Suprapubic skin (tissue), 4 donors: ENCODE data around the gene FCHSD1. TPM values are rescaled to one million over a fixed set of nuclear protein-coding genes. Genes with fewer than 3 reads are reported as not detected.

ENCODE experiments used
- DNase-seq, 2 donors: peaks; one replicate each; pipeline ENCODE4 v3.0.0-alpha.2; 2019; ENCODE audit warnings: low spot score in 2 of 2
- H3K27ac ChIP-seq: fragments of 200-600 bp; sonication (generic); one replicate; pipeline ENCODE4 v1.5.1; 2019
- H3K27me3 ChIP-seq: fragments of 200-600 bp; sonication (generic); one replicate; pipeline ENCODE4 v1.5.1; 2019
- H3K36me3 ChIP-seq: fragments of 200-600 bp; sonication (generic); one replicate; pipeline ENCODE4 v1.5.1; 2019
- H3K4me1 ChIP-seq: fragments of 200-600 bp; sonication (generic); one replicate; pipeline ENCODE4 v1.5.1; 2019
- H3K4me3 ChIP-seq: fragments of 200-600 bp; sonication (generic); one replicate; pipeline ENCODE4 v1.5.1; 2019; ENCODE audit warnings: mild to moderate bottlenecking
- H3K9me3 ChIP-seq: fragments of 200-600 bp; sonication (generic); one replicate; pipeline ENCODE4 v1.5.1; 2019
- EP300 ChIP-seq: sonication (generic); formaldehyde crosslinking; IDR thresholded peaks from one replicate; pipeline ENCODE4 v1.6.1; 2017; ENCODE audit warnings: antibody characterized with exemption
- POLR2A ChIP-seq, 2 donors: fragments of 450-650 bp; IDR thresholded peaks; one replicate each; pipeline ENCODE4 v1.6.1; 2017; ENCODE audit warnings: antibody characterized with exemption in 2 of 2, mild to moderate bottlenecking in 2 of 2, moderate library complexity in 2 of 2
- POLR2AphosphoS5 ChIP-seq, 3 donors: sonication (generic); formaldehyde crosslinking; IDR thresholded peaks; one replicate each; pipeline ENCODE4 v1.6.1; 2017; ENCODE audit warnings: antibody characterized with exemption in 3 of 3
- WGBS: methylation state at CpG from one replicate; pipeline ENCODE4 v1.1.5; 2018; 5-methylcytosine and 5-hydroxymethylcytosine counted together
- total RNA-seq, 4 donors: library from RNA; depleted of rRNA; stranded (reverse); fragments of >200 nt; gene quantifications; one replicate each; pipeline ENCODE4 v1.1.0, GENCODE V29; 2016
- TF ChIP-seq, protein P1 (sequence below), 2 donors: fragments of 200-600 bp in 1 of 2; fragments of 450-650 bp in 1 of 2; sonication (generic) in 1 of 2; IDR thresholded peaks; one replicate each; pipeline ENCODE4 v1.5.1; 2016 to 2019; ENCODE audit warnings: antibody characterized with exemption in 2 of 2, mild to moderate bottlenecking in 1 of 2, moderate library complexity in 1 of 2

FCHSD1 gene
- 100 to 1,000 TPM in 2 of 4 donors, 10 to 100 TPM in 2; 40.1 to 117 (median 77.1) TPM for total RNA-seq

DNA sequence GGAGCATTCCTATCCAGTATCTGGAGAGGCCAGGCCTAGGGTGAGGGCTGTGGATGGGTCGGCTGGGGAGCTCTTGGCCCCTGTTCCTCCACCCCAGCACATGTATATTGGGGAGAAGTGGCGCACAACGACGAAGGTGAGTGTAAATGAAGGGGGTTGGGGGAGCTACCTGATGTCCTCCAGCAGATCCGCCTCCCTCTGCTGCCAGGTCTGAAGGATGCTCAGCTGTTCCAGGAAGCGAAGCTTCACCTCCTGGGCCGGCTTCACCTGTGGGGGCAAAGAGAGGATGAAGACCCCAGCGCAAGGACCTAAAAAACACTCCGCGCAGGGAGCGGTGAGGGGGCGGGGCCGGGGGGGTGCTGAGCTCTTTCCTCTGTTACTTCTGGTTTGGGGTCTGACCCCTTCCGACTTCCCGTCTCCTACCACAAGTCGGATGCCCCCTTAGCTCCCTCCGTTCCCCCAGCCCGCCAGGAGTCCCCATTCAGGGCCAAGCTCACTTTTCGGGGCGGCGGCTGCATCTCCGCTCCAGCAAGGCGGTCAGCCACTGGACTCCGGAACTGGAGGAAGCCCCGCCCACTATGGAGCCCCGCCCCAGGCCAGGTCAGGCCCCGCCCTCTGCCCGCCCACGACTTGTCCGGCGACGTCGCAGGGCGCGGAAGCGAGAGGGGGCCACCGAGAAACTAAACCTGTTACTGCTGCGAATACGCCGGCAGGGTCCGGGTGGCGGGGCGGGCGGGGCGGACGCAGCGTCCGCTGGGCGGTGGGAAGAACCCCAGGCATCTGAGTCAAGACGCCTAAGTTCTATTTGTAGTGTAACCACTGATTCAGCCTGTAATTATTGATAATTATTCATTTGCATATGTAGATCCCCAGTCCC lies at the start of gene FCHSD1:
TSS of gene FCHSD1 (minus strand) at position 568 of the 877 bp plus-strand sequence. CDS start at position 518, 50 bp downstream.
- peak; percentile 93 to 96 for DNase-seq
- Histone ChIP-seq H3K4me1 (peaks cover 20% of the 10 kb centered on the region), H3K27me3 (no peaks in the 10 kb centered on the region), H3K36me3 (peaks cover 15% of the 10 kb centered on the region), H3K9me3 (no peaks in the 10 kb centered on the region), H3K27ac (peak within 1 kb of the TSS; percentile 46), H3K4me3 (peak within 1 kb of the TSS; percentile 70)
- TF ChIP-seq EP300 = no peak
- TF ChIP-seq, protein P1, sequence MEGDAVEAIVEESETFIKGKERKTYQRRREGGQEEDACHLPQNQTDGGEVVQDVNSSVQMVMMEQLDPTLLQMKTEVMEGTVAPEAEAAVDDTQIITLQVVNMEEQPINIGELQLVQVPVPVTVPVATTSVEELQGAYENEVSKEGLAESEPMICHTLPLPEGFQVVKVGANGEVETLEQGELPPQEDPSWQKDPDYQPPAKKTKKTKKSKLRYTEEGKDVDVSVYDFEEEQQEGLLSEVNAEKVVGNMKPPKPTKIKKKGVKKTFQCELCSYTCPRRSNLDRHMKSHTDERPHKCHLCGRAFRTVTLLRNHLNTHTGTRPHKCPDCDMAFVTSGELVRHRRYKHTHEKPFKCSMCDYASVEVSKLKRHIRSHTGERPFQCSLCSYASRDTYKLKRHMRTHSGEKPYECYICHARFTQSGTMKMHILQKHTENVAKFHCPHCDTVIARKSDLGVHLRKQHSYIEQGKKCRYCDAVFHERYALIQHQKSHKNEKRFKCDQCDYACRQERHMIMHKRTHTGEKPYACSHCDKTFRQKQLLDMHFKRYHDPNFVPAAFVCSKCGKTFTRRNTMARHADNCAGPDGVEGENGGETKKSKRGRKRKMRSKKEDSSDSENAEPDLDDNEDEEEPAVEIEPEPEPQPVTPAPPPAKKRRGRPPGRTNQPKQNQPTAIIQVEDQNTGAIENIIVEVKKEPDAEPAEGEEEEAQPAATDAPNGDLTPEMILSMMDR (IDR thresholded peaks at IDR 0.05) = peak; percentile 3 to 10
- TF ChIP-seq POLR2A (IDR thresholded peaks at IDR 0.05) = no peak
- no peak for TF ChIP-seq POLR2AphosphoS5 (IDR thresholded peaks at IDR 0.05)
- WGBS = 15% methylated on average over 24 of the region's 50 CpGs

GRCh38 chr5:141697586-141697985 lies 46.4 kb upstream of the FCHSD1 start:
- TF ChIP-seq, protein P1 (IDR thresholded peaks at IDR 0.05) = no peak
- TF ChIP-seq POLR2AphosphoS5 (IDR thresholded peaks at IDR 0.05) = no peak
- TF ChIP-seq EP300 = no peak
- no peak for TF ChIP-seq POLR2A (IDR thresholded peaks at IDR 0.05)
- WGBS = 77% methylated on average over 3 of the region's 3 CpGs
- H3K4me1 ChIP-seq = peaks cover 14% of the 10 kb centered on the region
- DNase-seq = no peak
- H3K27ac ChIP-seq = no peak overlapping the region
- no peaks in the 10 kb centered on the region for H3K36me3 ChIP-seq
- no peaks in the 10 kb centered on the region for H3K9me3 ChIP-seq
- H3K4me3 ChIP-seq = no peak overlapping the region
- peaks cover 36% of the 10 kb centered on the region for H3K27me3 ChIP-seq

- Histone ChIP-seq H3K27me3 (peaks cover 32% of the 10 kb centered on the region), H3K27ac (no peak overlapping the region), H3K4me3 (no peak overlapping the region), H3K4me1 (peaks cover 9% of the 10 kb centered on the region), H3K36me3 (no peaks in the 10 kb centered on the region), H3K9me3 (no peaks in the 10 kb centered on the region)
- WGBS = 80% methylated on average over 2 of the region's 2 CpGs
- DNase-seq = no peak
- TF ChIP-seq POLR2A (IDR thresholded peaks at IDR 0.05) (no peak), EP300 (no peak), POLR2AphosphoS5 (IDR thresholded peaks at IDR 0.05) (no peak)
- TF ChIP-seq, protein P1 (IDR thresholded peaks at IDR 0.05) = no peak
Observed at GRCh38 chr5:141696431-141696830, 45.2 kb upstream of the FCHSD1 start.

- WGBS = 41% methylated on average over 11 of the region's 11 CpGs
- TF ChIP-seq POLR2AphosphoS5 (IDR thresholded peaks at IDR 0.05) = no peak
- TF ChIP-seq, protein P1 (IDR thresholded peaks at IDR 0.05) = no peak
- no peak for TF ChIP-seq POLR2A (IDR thresholded peaks at IDR 0.05)
- no peak for TF ChIP-seq EP300
- DNase-seq = no peak
- Histone ChIP-seq H3K4me1 (peaks cover 7% of the 10 kb centered on the region), H3K27me3 (peaks cover 25% of the 10 kb centered on the region), H3K9me3 (no peaks in the 10 kb centered on the region), H3K27ac (no peak overlapping the region), H3K4me3 (no peak overlapping the region), H3K36me3 (no peaks in the 10 kb centered on the region)
Observed at GRCh38 chr5:141695627-141696215, 44.5 kb upstream of the FCHSD1 start.

DNA sequence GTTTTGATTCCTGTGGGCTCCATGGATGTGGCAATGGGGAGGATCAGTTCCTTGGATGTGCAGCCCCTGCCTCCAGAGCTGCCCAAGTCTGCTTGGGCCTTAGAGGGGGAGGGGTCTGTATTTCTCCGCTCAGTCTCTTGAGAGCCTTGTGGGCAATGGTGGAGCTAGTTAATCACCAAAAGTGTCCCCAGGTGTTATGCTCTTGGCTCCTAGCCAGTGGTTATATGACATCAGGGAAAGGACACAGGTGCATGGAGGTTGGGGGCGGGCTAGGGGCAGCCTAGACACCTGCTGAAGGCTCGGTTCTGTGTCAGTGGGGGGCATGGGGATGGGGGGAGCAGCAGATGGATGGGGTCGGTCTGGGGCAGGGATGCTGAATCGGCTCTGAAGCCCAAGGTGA lies 43.3 kb upstream of the FCHSD1 start:
- TF ChIP-seq POLR2AphosphoS5 (IDR thresholded peaks at IDR 0.05) (no peak), EP300 (no peak), POLR2A (IDR thresholded peaks at IDR 0.05) (no peak)
- TF ChIP-seq, protein P1 (IDR thresholded peaks at IDR 0.05) = no peak
- WGBS = 80% methylated on average over 5 of the region's 5 CpGs
- peaks cover 13% of the 10 kb centered on the region for H3K27me3 ChIP-seq

More for the DNA sequence above, 43.3 kb upstream of the FCHSD1 start:
- Histone ChIP-seq H3K27ac (no peak overlapping the region), H3K4me3 (no peak overlapping the region), H3K36me3 (no peaks in the 10 kb centered on the region), H3K9me3 (no peaks in the 10 kb centered on the region), H3K4me1 (peaks cover 7% of the 10 kb centered on the region)
- DNase-seq = no peak
